MM.1S (cell line): ENCODE results near the gene TSR1.

ENCODE experiments used
- DNase-seq: peaks from one replicate; pipeline ENCODE4 v3.0.0-alpha.2; 2015
- H2AFZ ChIP-seq: fragments of 300-600 bp; sonication (generic); 2 replicates; pipeline ENCODE4 v1.6.0; 2016; ENCODE audit warnings: antibody characterized with exemption, low read length
- H3F3A ChIP-seq: fragments of 300-600 bp; sonication (generic); 2 replicates; pipeline ENCODE4 v1.6.1; 2016; ENCODE audit warnings: mild to moderate bottlenecking, antibody characterized with exemption, low read length, moderate library complexity, mixed read lengths; ENCODE audit not compliant: insufficient read depth
- H3K27ac ChIP-seq: fragments of 300-600 bp; sonication (generic); 2 replicates; pipeline ENCODE4 v1.5.1; 2016; ENCODE audit warnings: mild to moderate bottlenecking, low read length
- H3K27me3 ChIP-seq: fragments of 300-600 bp; sonication (generic); replicated peaks from 2 replicates; pipeline ENCODE4 v1.6.0; 2016; ENCODE audit warnings: low read length; ENCODE audit not compliant: insufficient read depth
- H3K36me3 ChIP-seq: fragments of 300-600 bp; sonication (generic); replicated peaks from 2 replicates; pipeline ENCODE4 v1.6.1; 2016; ENCODE audit warnings: mild to moderate bottlenecking, low read length, mixed read lengths; ENCODE audit not compliant: insufficient read depth
- H3K4me1 ChIP-seq: fragments of 300-600 bp; sonication (generic); 2 replicates; pipeline ENCODE4 v1.6.1; 2016; ENCODE audit warnings: low read length, mixed read lengths
- H3K4me2 ChIP-seq: fragments of 300-600 bp; sonication (generic); 2 replicates; pipeline ENCODE4 v1.6.0; 2016; ENCODE audit warnings: low read depth, low read length
- H3K4me3 ChIP-seq: fragments of 300-600 bp; sonication (generic); 2 replicates; pipeline ENCODE4 v1.5.1; 2016; ENCODE audit warnings: low read length, mixed read lengths
- H3K79me2 ChIP-seq: fragments of 300-600 bp; sonication (generic); 2 replicates; pipeline ENCODE4 v1.6.1; 2016; ENCODE audit warnings: mixed run types, low read length, mixed read lengths
- H3K9ac ChIP-seq: fragments of 300-600 bp; sonication (generic); 2 replicates; pipeline ENCODE4 v1.6.1; 2016; ENCODE audit warnings: low read length, mixed read lengths
- H3K9me2 ChIP-seq: fragments of 300-600 bp; sonication (generic); replicated peaks from 2 replicates; pipeline ENCODE4 v1.6.1; 2016; ENCODE audit warnings: mild to moderate bottlenecking, low read length, mixed read lengths; ENCODE audit not compliant: insufficient read depth
- H3K9me3 ChIP-seq: fragments of 300-600 bp; sonication (generic); replicated peaks from 2 replicates; pipeline ENCODE4 v1.6.1; 2016; ENCODE audit warnings: mild to moderate bottlenecking, low read length, mixed read lengths; ENCODE audit not compliant: insufficient read depth
- H4K20me1 ChIP-seq: fragments of 300-600 bp; sonication (generic); 2 replicates; pipeline ENCODE4 v1.6.1; 2016; ENCODE audit warnings: mild to moderate bottlenecking, low read length, moderate library complexity, mixed read lengths; ENCODE audit not compliant: insufficient read depth
- EZH2 ChIP-seq: fragments of 300-600 bp; sonication (generic); optimal IDR thresholded peaks from 2 replicates; pipeline ENCODE3; 2017; ENCODE audit warnings: low read depth, mild to moderate bottlenecking, antibody characterized with exemption, low read length, mixed read lengths
- EZH2phosphoT487 ChIP-seq: fragments of 300-600 bp; sonication (generic); IDR thresholded peaks from 2 replicates; pipeline ENCODE4 v1.6.1; 2018; ENCODE audit warnings: antibody characterized with exemption, low read length
- TF ChIP-seq, protein P1 (sequence below): fragments of 300-600 bp; sonication (generic); IDR thresholded peaks from 2 replicates; pipeline ENCODE4 v1.5.1; 2016; ENCODE audit warnings: antibody characterized with exemption, low read length, mixed read lengths

Gene TSR1

GRCh38 chr17:2309338-2310154, 26.7 kb downstream of the TSR1 start:
- Histone ChIP-seq H3K27me3 (no peaks in the 10 kb centered on the region), H3F3A (no peaks in the 10 kb centered on the region; the same call in 1 of the 2 replicates), H3K36me3 (no peaks in the 10 kb centered on the region), H3K4me1 (no peaks in the 10 kb centered on the region), H2AFZ (no peak overlapping the region), H4K20me1 (no peaks in the 10 kb centered on the region), H3K9me2 (no peaks in the 10 kb centered on the region), H3K9ac (no peak overlapping the region), H3K4me3 (no peak overlapping the region), H3K9me3 (no peaks in the 10 kb centered on the region), H3K4me2 (no peak overlapping the region), H3K79me2 (no peaks in the 10 kb centered on the region), H3K27ac (no peak overlapping the region)
- no peak for TF ChIP-seq EZH2phosphoT487
- no peak for TF ChIP-seq EZH2
- TF ChIP-seq, protein P1, sequence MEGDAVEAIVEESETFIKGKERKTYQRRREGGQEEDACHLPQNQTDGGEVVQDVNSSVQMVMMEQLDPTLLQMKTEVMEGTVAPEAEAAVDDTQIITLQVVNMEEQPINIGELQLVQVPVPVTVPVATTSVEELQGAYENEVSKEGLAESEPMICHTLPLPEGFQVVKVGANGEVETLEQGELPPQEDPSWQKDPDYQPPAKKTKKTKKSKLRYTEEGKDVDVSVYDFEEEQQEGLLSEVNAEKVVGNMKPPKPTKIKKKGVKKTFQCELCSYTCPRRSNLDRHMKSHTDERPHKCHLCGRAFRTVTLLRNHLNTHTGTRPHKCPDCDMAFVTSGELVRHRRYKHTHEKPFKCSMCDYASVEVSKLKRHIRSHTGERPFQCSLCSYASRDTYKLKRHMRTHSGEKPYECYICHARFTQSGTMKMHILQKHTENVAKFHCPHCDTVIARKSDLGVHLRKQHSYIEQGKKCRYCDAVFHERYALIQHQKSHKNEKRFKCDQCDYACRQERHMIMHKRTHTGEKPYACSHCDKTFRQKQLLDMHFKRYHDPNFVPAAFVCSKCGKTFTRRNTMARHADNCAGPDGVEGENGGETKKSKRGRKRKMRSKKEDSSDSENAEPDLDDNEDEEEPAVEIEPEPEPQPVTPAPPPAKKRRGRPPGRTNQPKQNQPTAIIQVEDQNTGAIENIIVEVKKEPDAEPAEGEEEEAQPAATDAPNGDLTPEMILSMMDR: no peak
- DNase-seq: no peak

- H3F3A ChIP-seq: no peaks in the 10 kb centered on the region; the same call in 1 of the 2 replicates
- H3K9me2 ChIP-seq: no peaks in the 10 kb centered on the region
- H3K4me3 ChIP-seq: no peak overlapping the region
- no peak overlapping the region for H3K9ac ChIP-seq
- no peak overlapping the region for H3K27ac ChIP-seq
- H3K9me3 ChIP-seq: no peaks in the 10 kb centered on the region
- no peak for DNase-seq
- H3K79me2 ChIP-seq: peaks cover 37% of the 10 kb centered on the region
- H4K20me1 ChIP-seq: no peaks in the 10 kb centered on the region
- H2AFZ ChIP-seq: no peak overlapping the region
- H3K27me3 ChIP-seq: no peaks in the 10 kb centered on the region
- H3K4me2 ChIP-seq: no peak overlapping the region
- H3K36me3 ChIP-seq: 0 out of 2 replicates have a peak, but pooled peaks cover 3% of the 10 kb centered on the region
- no peaks in the 10 kb centered on the region for H3K4me1 ChIP-seq
- TF ChIP-seq, protein P1: no peak
- TF ChIP-seq EZH2: no peak
- no peak for TF ChIP-seq EZH2phosphoT487
Measured at GRCh38 chr17:2304931-2305330, 31.3 kb downstream of the TSR1 start.

DNA sequence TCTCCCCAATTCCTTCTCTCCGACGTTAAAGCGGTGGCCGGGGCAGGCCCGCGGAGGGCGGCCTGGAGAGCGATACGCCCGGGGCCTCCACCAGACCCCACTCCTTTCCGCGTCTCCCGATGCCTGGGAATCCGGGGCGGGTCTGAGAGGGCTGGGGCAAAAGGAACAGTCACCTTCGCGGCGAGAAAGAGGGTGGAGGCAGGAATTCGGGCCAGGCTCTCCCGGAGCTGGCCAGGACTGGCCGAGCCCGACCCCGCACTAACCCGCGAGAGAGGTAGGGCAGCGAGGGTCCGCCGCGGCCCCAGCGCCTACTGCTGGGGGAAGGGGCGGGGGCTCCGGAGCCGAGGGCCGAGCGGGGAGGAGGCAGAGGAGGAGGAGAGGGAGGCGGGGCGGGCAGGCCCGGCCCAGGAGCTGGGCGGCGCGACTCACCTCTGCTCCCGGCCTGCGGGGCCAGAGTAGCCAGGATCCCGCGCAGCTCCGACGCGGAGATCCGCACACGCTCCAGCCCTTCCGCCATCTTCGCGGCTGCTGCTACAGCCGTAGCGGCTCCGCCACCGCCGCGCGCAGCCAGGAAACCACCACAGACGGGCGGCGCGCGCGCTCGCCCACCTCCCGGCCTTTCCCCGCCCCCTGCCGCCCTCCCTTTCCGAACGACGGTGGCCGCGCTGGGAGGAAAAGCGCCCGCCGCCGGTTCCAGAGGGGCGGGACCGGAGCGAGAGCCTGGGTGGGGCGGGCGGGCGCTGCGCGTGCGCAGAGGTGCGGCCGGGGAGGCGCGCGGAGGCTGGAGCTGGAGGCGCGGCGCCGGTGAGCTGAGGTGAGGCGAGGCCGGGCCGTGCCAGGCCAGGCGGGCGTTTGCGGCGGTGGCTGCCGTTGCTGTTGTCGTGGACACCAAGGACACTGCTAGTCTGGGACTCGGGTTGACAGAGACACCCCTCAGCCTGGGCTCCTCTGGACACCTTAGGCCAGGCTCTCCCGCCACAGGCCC, 32.8 kb downstream of the TSR1 start, which contains the start of the genes SMG6 and SRR:
SMG6 (minus strand) TSS at position 582 of the 985 bp plus-strand sequence; CDS start at position 517, 65 bp downstream.
SRR (plus strand) TSS at position 747 of the 985 bp plus-strand sequence. CDS start 11,611 bp downstream, outside the sequence.
- Histone ChIP-seq H3K36me3 (0 out of 2 replicates have a peak, but pooled peaks cover 3% of the 10 kb centered on the region), H3K9me3 (no peaks in the 10 kb centered on the region), H3K4me3 (peak within 1 kb of the TSS; percentile 91), H3F3A (no peaks in the 10 kb centered on the region; the same call in 1 of the 2 replicates), H3K79me2 (peaks cover 49% of the 10 kb centered on the region), H3K9me2 (no peaks in the 10 kb centered on the region), H3K4me1 (no peaks in the 10 kb centered on the region), H3K27me3 (no peaks in the 10 kb centered on the region), H4K20me1 (no peaks in the 10 kb centered on the region), H3K9ac (peak within 1 kb of the TSS; percentile 83), H3K27ac (peak within 1 kb of the TSS; percentile 67; the same call in 1 of the 2 replicates), H3K4me2 (peak within 1 kb of the TSS; percentile 87), H2AFZ (peak within 1 kb of the TSS; percentile 94)
- TF ChIP-seq EZH2phosphoT487 (no peak), EZH2 (no peak)
- TF ChIP-seq, protein P1: no peak
- DNase-seq: peak; percentile 89
